DMS153 treated with DMSO at 0.1 percent for 48 hours (cell line): ENCODE results near the gene FOXF1.

Source experiments
- DNase-seq: peaks from one replicate; lab custom pipeline; 2025; ENCODE audit not compliant: unreplicated experiment; lab: John Stamatoyannopoulos, UW

Gene FOXF1

GRCh38 chr16:86503830-86504229 is 6.5 kb upstream of the FOXF1 start:
- no peak for DNase-seq

- no peak for DNase-seq
These were observed 5.8 kb upstream of the FOXF1 start for GRCh38 chr16:86504315-86505184.

GRCh38 chr16:86505185-86505898 is 5.0 kb upstream of the FOXF1 start:
- DNase-seq: no peak

GRCh38 chr16:86505899-86506864 is 4.1 kb upstream of the FOXF1 start:
- DNase-seq: no peak

GRCh38 chr16:86507173-86508027 is 2.9 kb upstream of the FOXF1 start:
- DNase-seq: no peak

- DNase-seq: no peak
These were observed 2.0 kb upstream of the FOXF1 start for GRCh38 chr16:86508028-86508946.

GRCh38 chr16:86508947-86509758 is 1.2 kb upstream of the FOXF1 start:
- DNase-seq: no peak

GRCh38 chr16:86509759-86510464 is 415 bp upstream of the FOXF1 start:
- DNase-seq: no peak

GRCh38 chr16:86511317-86512161 is 1.2 kb downstream of the FOXF1 start:
- DNase-seq: no peak

GRCh38 chr16:86512301-86512859 is 2.1 kb downstream of the FOXF1 start:
- no peak for DNase-seq

- no peak for DNase-seq
These were observed 2.6 kb downstream of the FOXF1 start for GRCh38 chr16:86512860-86513470.

- DNase-seq: no peak
These were observed 3.3 kb downstream of the FOXF1 start for GRCh38 chr16:86513471-86514277.

- DNase-seq: no peak
These were observed 4.4 kb downstream of the FOXF1 start for GRCh38 chr16:86514481-86515376.

- DNase-seq: no peak
These were observed 5.1 kb downstream of the FOXF1 start for GRCh38 chr16:86515413-86515776.
